ENCODE results near the gene CDH20.

CDH20 gene

DNA sequence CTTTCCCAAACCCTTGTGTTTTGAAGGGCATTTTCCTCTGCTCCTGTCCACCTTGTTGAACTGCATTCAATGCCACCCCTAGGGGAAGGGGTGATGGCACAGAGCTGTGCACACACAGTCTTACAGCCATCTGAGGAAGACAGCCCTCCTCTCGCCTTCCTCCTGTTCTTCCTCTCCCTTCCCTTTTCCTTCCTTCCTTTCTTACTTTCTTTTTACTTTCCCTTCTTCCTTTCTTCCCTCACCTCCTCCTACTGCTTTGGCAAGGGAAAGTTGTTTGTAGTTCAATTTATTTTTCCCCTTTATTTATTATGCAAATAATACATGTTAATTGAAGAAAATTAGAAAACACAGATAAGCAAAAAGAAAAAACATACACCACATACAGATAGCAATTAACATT is 99.4 kb downstream of the CDH20 start:
- DNase-seq = no peak

DNA sequence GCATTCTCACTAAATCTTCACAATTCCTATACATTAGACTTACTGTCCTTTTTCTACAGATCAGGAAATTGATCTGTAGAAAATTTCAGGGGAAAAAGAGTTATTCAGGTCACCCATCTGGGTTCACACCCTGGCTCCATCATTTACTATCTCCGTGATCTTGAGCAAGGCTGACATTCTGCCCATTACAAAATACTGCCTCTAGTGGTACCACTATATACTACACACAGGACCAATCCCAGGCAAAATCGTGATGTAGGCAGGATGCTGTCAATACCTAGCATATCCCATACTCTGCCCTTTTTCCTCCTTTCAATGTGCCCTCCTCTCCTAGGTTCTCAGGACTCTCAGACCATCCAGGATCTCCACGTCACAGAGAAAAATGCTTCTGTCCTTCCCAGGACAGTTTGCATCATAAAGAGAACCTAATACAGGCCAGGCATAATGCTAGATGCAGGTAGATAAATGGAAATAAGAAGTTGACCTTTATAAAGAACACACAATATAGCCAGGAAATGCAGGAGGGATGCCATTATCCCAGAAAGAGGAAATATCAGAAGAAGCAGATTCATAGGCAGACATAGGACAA is 101.9 kb downstream of the CDH20 start:
- no peak for DNase-seq

DNA sequence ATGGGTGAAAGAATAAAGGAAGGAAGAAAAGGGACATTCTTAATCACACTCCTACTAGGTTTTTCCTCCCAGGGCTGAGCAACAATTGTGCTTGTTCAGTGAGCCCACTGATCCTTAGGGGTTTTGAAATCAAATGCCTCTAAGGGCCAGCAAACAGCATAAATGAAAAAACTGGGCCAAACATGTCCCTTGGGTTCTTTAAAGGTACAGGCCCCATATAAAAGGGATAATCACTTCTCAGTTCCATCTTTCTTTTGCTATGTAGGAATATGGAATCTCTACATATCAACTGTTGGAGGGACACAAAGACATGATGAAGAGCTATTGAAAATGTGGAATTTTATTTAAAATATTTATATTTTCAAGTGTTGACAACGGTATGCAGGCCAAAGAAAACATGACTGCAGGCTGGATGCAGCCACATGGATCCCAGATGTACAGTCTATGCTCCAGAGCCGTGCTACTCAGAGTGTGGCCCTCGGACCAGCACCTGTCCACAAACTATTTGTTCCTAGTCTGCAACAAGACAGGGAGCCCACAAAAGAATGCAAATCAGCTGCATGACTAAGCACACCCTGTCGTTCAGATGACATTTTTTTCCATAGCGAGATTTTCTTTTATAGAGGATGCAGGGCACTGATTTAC is 110.0 kb downstream of the CDH20 start:
- DNase-seq = no peak

- no peak for DNase-seq
Measured at GRCh38 chr18:61448316-61448715, 115.1 kb downstream of the CDH20 start.

GRCh38 chr18:61459896-61460648 is 126.8 kb downstream of the CDH20 start:
- no peak for DNase-seq

DNA sequence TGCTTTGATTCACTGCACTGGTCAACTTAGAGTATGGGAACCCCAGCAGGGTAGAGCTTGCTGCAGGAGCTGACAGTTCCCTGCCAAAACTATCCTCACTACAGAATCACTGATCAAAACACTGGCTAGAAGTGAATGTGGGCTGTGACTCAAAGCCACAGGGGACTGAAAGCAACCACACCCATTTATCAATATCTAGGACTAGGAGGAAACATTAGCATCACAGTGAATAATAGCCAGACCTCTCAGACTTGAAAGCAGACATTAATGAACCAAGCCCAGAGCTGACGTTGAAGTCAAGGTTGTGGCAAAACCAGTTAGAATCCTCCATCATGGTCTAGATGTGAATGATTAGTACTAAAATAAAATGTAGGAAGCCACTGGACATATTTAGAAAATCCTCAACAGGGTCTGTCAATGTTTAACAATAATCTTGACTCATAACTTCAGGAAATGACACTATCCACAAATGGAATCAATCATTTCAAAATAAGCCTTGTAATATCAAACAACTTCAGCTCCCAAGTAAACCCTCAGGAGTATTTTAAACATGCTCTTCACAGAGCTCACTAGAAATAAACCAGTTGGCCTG is 131.4 kb downstream of the CDH20 start:
- DNase-seq = no peak

DNA sequence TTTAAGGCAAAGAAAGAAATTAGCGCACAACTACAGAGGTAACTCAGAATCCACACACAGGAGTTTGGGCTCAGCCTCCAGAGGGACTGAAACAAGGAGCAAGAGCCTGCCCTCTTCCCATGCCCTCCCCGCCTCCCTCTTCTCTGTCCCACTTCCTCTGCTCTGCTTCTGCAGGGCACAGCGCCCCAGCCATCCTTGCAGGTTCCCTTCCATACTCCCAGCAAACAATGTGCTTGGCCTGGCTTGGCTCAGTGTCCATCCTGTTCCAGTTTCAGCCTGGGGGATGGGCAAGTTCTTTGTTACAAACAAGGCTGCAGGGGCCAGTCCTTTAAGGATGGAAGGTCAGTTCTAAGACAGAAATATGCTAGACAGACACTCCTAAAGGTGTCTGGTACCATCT is 133.5 kb downstream of the CDH20 start:
- DNase-seq = no peak

- DNase-seq = no peak
Measured at GRCh38 chr18:61470031-61470674, 136.9 kb downstream of the CDH20 start.

- DNase-seq = no peak
Measured at GRCh38 chr18:61471541-61471940, 138.3 kb downstream of the CDH20 start.

GRCh38 chr18:61471942-61472341 is 138.7 kb downstream of the CDH20 start:
- DNase-seq = no peak

DNA sequence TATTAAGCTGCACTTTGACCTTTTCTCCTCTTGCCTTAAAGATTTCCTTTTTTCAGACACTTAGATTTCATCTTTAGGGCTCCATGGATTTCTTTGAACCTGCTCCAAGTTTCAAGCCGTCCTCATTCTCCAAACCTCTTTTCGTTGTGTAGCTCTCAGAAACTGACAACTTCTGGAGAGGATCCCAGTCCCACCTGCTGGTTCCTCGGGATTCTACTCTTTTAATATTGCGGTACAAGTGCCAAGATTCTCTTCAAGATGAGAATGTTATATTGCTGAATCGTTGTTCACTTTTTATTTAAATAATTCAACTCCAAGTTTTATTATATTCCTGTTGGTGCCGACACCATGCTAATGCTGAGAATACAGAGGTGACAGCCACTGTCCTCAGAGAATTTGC is 141.1 kb downstream of the CDH20 start:
- DNase-seq = no peak

DNA sequence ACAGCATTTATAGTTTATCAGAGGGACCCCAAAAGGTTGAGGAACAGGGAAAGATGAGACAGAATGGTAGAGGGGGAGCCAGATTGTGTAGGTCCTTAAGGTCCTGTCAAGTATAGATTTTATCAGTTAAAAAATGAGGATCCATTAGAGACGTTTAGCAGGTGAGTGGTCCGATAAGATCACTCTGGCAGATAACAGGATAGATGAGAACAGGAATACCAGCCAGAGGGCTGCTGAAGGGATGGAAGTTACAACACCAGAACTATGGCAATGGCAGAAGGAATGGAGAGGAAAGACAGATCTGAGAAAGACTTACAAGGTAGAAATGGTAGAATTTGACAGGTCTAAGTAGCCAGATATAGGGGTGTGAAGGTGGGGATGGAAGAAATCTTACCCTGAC is 141.7 kb downstream of the CDH20 start:
- DNase-seq = no peak

GRCh38 chr18:61475931-61476330 is 142.7 kb downstream of the CDH20 start:
- no peak for DNase-seq

DNA sequence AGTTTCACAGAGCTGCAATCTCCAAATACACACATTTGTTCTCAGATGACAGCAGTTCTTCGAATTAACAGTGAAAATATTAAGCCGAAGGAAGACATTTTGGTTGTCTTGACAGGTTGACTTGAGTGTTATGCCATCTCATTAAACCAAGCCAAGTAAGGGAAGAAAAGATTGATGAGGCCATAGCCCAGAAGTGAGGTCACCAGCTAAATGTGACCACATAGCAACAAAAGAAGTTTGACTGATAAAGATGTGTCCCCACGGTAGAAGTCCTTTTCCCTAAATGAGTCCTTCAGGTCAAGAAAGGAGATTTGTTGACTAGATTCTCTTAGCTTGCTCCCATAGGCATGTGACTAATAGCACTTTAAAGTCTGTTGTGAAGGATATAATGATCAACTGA is 156.1 kb downstream of the CDH20 start:
- no peak for DNase-seq

- DNase-seq = no peak
Measured at GRCh38 chr18:61496374-61496773, 163.1 kb downstream of the CDH20 start.

GRCh38 chr18:61497422-61497821 is 164.2 kb downstream of the CDH20 start:
- DNase-seq = no peak

GRCh38 chr18:61502472-61502871 is 169.2 kb downstream of the CDH20 start:
- no peak for DNase-seq

DNA sequence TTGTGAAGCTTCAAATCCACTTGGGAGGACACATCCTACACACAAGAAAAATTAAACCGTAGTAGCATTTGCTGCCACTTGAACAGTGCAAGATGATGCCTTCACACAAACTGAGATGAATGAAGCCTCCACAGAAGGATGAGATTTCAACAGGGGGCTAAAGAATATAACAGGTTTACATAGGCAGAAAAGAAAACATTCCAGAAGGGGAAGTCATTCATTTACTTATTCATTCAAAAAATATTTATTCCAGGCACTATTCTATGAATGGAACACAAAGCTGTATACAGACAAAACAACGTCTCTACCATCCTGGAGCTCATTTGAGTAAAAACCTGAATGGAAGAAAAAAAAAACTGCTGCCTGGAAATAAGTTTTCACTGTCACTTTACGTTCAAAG is 170.5 kb downstream of the CDH20 start:
- no peak for DNase-seq

DNA sequence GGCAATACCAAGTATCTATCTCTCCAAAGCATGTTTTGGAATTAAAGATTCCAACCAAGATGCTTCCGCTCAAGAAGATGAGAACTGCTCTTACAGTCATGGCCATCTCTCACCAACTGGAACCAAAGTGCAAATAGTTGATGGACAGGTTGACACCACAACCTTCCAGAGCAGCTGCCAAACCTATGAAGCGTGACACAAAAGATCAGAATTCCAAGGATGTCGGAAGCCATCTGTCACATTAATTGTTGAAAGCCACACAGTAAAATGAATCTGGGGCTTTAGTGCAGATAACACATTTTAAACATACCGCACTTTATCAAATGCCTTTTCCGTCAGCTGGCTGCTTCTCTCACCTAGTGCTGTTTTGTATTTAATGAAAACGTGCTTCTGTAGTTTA is 195.7 kb downstream of the CDH20 start:
- DNase-seq = no peak

- DNase-seq = no peak
Measured at GRCh38 chr18:61530681-61531080, 197.5 kb downstream of the CDH20 start.

- no peak for DNase-seq
Measured at GRCh38 chr18:61531182-61531581, 198.0 kb downstream of the CDH20 start.

- no peak for DNase-seq
Measured at GRCh38 chr18:61531891-61532290, 198.7 kb downstream of the CDH20 start.

DNA sequence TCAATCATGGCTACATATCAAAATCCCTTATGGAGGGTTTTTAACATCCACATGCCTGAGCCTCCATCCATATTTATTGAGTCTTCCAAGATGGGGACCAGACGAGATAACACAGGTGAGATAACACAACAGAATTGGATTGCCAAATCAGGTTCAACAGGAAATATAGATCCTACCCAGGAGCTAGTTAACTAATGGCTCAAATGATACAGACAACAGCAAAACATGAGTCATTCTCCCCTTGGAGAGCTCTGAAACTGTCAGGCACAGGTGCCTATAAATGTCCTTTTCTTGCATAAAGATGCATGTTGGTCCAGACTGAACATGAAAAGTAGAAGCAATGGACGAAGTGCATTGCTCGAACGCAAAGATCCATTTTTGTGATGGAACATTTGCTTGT is 202.2 kb downstream of the CDH20 start:
- DNase-seq = no peak

DNA sequence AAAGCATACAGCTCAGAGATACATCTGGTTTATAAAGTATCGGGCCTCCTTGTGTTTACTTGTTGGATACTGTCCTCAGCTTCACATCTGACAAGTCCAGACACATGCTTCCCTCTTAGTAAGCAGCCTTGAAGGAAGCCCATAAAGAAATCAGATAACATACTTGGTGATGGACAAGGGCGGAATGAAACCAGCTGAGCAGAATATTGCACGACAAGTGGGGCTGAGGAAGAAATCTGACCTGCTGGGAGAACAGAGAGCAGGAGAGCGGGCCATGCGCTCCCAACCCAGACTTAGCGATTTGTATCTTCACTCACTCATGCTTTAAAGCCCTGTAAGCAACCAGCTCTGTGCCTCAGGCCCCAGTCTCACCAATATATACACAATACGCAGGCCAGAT is 208.4 kb downstream of the CDH20 start:
- no peak for DNase-seq

Data from cortex of kidney (tissue), 1 donor.